Osteoblast (primary cell): ENCODE results near the gene OR2M2. TPM values are rescaled to one million over a fixed set of nuclear protein-coding genes. Genes with fewer than 3 reads are reported as not detected.

Experiments
- DNase-seq: peaks from one replicate; pipeline ENCODE4 v3.0.0; 2011; ENCODE audit warnings: low spot score, mixed read lengths; ENCODE audit not compliant: insufficient read length; ENCODE audit errors: missing footprints
- H2AFZ ChIP-seq: 2 replicates; pipeline ENCODE4 v1.6.0; 2011; ENCODE audit warnings: mild to moderate bottlenecking, low read length
- H3K27ac ChIP-seq: 2 replicates; pipeline ENCODE4 v1.5.1; 2011; ENCODE audit warnings: mild to moderate bottlenecking, low read depth, low read length, moderate library complexity
- H3K27me3 ChIP-seq: 2 replicates; pipeline ENCODE4 v1.6.0; 2012; ENCODE audit warnings: mild to moderate bottlenecking, control low read depth, inconsistent platforms, low read length, moderate library complexity; ENCODE audit not compliant: insufficient read depth
- H3K36me3 ChIP-seq: 2 replicates; pipeline ENCODE4 v1.5.1; 2011; ENCODE audit warnings: mild to moderate bottlenecking, low read length, control low read depth, moderate library complexity; ENCODE audit not compliant: insufficient read depth
- H3K4me1 ChIP-seq: 2 replicates; pipeline ENCODE4 v1.5.1; 2011; ENCODE audit warnings: mild to moderate bottlenecking, low read length, control low read depth, moderate library complexity; ENCODE audit not compliant: insufficient read depth
- H3K4me2 ChIP-seq: 2 replicates; pipeline ENCODE4 v1.6.0; 2011; ENCODE audit warnings: mild to moderate bottlenecking, low read length; ENCODE audit not compliant: insufficient read depth
- H3K4me3 ChIP-seq: fragments of 200-600 bp; sonication (generic); 3 replicates; pipeline ENCODE4 v1.5.1; 2012; ENCODE audit warnings: mild to moderate bottlenecking, low read length, inconsistent platforms; ENCODE audit not compliant: insufficient read depth
- H3K79me2 ChIP-seq: 2 replicates; pipeline ENCODE4 v1.6.0; 2012; ENCODE audit warnings: mild to moderate bottlenecking, low read length, control low read depth, inconsistent platforms; ENCODE audit not compliant: insufficient read depth
- H3K9me3 ChIP-seq: 2 replicates; pipeline ENCODE4 v1.5.1; 2011; ENCODE audit warnings: low read depth, low read length, control low read depth
- H4K20me1 ChIP-seq: 2 replicates; pipeline ENCODE4 v1.6.0; 2012; ENCODE audit warnings: mild to moderate bottlenecking, low read length, control low read depth; ENCODE audit not compliant: insufficient read depth
- total RNA-seq: library from RNA; depleted of rRNA; stranded (reverse); fragments of >200 nt; gene quantifications from 2 replicates; pipeline ENCODE4 v1.2.3, GENCODE V29; 2012
- TF ChIP-seq, protein P1 (sequence below): IDR thresholded peaks from 2 replicates; pipeline ENCODE4 v1.5.1; 2011; ENCODE audit warnings: mild to moderate bottlenecking, low read depth, low read length, moderate library complexity; ENCODE audit errors: extremely low read depth

OR2M2 gene, protein sequence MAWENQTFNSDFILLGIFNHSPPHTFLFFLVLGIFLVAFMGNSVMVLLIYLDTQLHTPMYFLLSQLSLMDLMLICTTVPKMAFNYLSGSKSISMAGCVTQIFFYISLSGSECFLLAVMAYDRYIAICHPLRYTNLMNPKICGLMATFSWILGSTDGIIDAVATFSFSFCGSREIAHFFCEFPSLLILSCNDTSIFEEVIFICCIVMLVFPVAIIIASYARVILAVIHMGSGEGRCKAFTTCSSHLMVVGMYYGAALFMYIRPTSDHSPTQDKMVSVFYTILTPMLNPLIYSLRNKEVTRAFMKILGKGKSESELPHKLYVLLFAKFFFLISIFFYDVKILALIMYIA
- total RNA-seq: not detected in 2 replicates

DNA sequence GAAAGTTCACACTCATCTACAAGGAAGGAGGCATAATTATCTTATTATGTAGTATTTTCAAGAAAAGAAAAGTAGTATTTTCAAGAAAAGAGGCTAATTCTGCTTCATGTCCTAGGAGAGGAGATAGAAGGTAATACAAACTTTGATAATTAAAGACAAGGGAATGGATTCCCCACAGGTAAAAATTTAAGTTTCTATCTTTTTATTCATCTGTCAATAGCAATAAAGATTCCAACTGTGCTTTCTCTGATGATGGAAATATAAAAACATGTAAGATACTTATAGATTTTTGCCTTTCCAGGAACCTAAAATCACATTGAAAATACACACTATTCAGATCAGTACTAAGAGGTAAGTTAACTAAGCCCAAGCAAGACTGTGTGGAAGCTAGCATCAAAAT, at the start of gene OR2M2:
Gene OR2M2 (plus strand): TSS at position 301 of the 400 bp plus-strand sequence. CDS start 5,165 bp downstream, outside the sequence.
- Histone ChIP-seq H4K20me1 (no peaks in the 10 kb centered on the region), H3K4me1 (no peaks in the 10 kb centered on the region), H3K79me2 (no peaks in the 10 kb centered on the region), H3K36me3 (no peaks in the 10 kb centered on the region), H3K4me2 (no peak within 1 kb of the TSS), H3K27ac (no peak within 1 kb of the TSS), H3K9me3 (no peaks in the 10 kb centered on the region), H3K4me3 (no peak within 1 kb of the TSS), H3K27me3 (no peaks in the 10 kb centered on the region), H2AFZ (no peak within 1 kb of the TSS)
- TF ChIP-seq, protein P1, sequence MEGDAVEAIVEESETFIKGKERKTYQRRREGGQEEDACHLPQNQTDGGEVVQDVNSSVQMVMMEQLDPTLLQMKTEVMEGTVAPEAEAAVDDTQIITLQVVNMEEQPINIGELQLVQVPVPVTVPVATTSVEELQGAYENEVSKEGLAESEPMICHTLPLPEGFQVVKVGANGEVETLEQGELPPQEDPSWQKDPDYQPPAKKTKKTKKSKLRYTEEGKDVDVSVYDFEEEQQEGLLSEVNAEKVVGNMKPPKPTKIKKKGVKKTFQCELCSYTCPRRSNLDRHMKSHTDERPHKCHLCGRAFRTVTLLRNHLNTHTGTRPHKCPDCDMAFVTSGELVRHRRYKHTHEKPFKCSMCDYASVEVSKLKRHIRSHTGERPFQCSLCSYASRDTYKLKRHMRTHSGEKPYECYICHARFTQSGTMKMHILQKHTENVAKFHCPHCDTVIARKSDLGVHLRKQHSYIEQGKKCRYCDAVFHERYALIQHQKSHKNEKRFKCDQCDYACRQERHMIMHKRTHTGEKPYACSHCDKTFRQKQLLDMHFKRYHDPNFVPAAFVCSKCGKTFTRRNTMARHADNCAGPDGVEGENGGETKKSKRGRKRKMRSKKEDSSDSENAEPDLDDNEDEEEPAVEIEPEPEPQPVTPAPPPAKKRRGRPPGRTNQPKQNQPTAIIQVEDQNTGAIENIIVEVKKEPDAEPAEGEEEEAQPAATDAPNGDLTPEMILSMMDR: no peak
- no peak for DNase-seq

- Histone ChIP-seq H3K4me2 (no peak overlapping the region), H3K9me3 (peaks cover 2% of the 10 kb centered on the region), H3K4me3 (no peak overlapping the region), H3K36me3 (no peaks in the 10 kb centered on the region), H2AFZ (no peak overlapping the region), H3K79me2 (no peaks in the 10 kb centered on the region), H3K27me3 (no peaks in the 10 kb centered on the region), H3K4me1 (no peaks in the 10 kb centered on the region), H3K27ac (no peak overlapping the region), H4K20me1 (no peaks in the 10 kb centered on the region)
- no peak for DNase-seq
- TF ChIP-seq, protein P1: no peak
These were observed 47.0 kb upstream of the OR2M2 start for GRCh38 chr1:248127653-248128052.

DNA sequence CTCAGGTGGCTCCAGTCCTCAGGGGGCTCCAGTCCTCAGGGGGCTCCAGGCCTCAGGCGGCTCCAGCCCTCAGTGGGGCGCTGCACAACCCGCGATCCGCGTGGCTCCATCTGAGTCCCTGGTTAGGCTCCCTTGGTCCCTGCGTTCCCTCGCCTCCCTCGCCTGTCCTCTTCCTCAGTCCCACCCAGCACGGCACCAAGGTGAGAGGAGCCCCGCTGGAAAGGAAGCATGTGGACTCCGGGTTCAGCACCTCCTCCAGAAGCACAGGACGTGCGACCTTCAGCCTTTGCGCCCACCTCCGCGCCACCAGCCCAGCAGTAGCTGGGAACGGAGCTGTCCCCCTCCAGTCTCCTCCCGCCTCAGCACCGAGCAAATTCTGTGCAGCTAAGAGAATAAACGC, 37.8 kb upstream of the OR2M2 start:
- TF ChIP-seq, protein P1: no peak
- H3K27ac ChIP-seq: no peak overlapping the region
- no peak overlapping the region for H3K4me3 ChIP-seq
- no peak overlapping the region for H3K4me2 ChIP-seq
- no peaks in the 10 kb centered on the region for H3K9me3 ChIP-seq
- no peaks in the 10 kb centered on the region for H3K36me3 ChIP-seq
- H3K27me3 ChIP-seq: no peaks in the 10 kb centered on the region
- no peaks in the 10 kb centered on the region for H3K79me2 ChIP-seq
- no peak overlapping the region for H2AFZ ChIP-seq
- H3K4me1 ChIP-seq: no peaks in the 10 kb centered on the region
- no peak for DNase-seq
- no peaks in the 10 kb centered on the region for H4K20me1 ChIP-seq

GRCh38 chr1:248140846-248141245, 33.8 kb upstream of the OR2M2 start:
- Histone ChIP-seq H3K9me3 (no peaks in the 10 kb centered on the region), H4K20me1 (no peaks in the 10 kb centered on the region), H3K4me2 (no peak overlapping the region), H2AFZ (no peak overlapping the region), H3K27ac (no peak overlapping the region), H3K4me1 (no peaks in the 10 kb centered on the region), H3K27me3 (no peaks in the 10 kb centered on the region), H3K4me3 (no peak overlapping the region), H3K36me3 (no peaks in the 10 kb centered on the region), H3K79me2 (no peaks in the 10 kb centered on the region)
- no peak for DNase-seq
- TF ChIP-seq, protein P1: no peak
